Effector memory CD4-positive, alpha-beta T cell (primary cell): ENCODE results near the gene VPS29.

ENCODE experiments used
- DNase-seq, 3 donors: peaks; one replicate each; pipeline ENCODE4 v3.0.0-alpha.2; 2020
- H3K27ac ChIP-seq: 2 replicates; pipeline ENCODE4 v1.7.0; 2013; ENCODE audit warnings: mild to moderate bottlenecking, low read length, moderate library complexity; ENCODE audit not compliant: insufficient read depth, poor library complexity, severe bottlenecking
- H3K27me3 ChIP-seq: replicated peaks from 2 replicates; pipeline ENCODE4 v1.7.0; 2013; ENCODE audit warnings: mild to moderate bottlenecking, low read length; ENCODE audit not compliant: insufficient read depth, control insufficient read depth, poor library complexity, severe bottlenecking
- H3K36me3 ChIP-seq: 2 replicates; pipeline ENCODE4 v1.7.0; 2013; ENCODE audit warnings: mild to moderate bottlenecking, low read length, moderate library complexity; ENCODE audit not compliant: control insufficient read depth, insufficient read depth
- H3K4me1 ChIP-seq: 2 replicates; pipeline ENCODE4 v1.7.0; 2013; ENCODE audit warnings: low read length, mild to moderate bottlenecking; ENCODE audit not compliant: control insufficient read depth, insufficient read depth, poor library complexity, severe bottlenecking
- H3K4me3 ChIP-seq: 2 replicates; pipeline ENCODE4 v1.7.0; 2013; ENCODE audit warnings: low read length, low read depth, mild to moderate bottlenecking; ENCODE audit not compliant: insufficient read depth, poor library complexity, severe bottlenecking
- H3K9me3 ChIP-seq: 2 replicates; pipeline ENCODE4 v1.7.0; 2013; ENCODE audit warnings: mild to moderate bottlenecking, low read length, moderate library complexity; ENCODE audit not compliant: control insufficient read depth

The VPS29 gene

DNA sequence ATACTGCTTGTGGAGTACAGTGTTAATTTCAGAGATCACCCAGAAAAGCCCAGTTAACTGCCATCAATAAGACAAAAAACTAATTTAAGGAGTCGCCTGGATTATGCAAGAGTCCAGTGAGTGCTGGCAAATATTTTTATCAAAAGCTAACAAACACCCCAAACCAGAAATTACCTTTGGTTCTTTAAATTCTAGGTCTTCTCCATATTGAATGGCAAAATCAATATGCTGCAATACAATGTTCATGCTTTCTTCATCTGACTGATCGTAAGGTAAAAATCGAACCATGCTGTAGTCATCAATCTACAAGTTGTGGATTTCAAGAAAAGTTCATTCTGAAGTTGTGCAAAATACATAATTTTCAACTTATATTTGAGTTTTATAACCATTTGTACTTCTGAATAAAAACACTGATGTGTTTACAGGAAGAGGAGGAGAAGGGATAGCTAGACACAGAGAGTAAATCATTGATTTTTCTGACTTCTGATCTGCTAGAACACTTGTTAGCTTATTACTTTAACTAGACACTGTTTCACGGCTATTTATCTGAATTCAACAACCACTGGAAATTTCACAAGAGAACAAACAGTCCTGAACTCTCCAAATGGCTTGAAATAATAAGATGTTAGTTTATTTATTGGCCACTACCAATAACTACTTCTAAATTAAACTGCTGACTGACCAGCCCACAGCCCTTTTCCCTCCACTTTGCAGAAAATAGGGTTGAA lies 48.2 kb downstream of the VPS29 start:
- Histone ChIP-seq H3K4me3 (no peak overlapping the region), H3K9me3 (no peaks in the 10 kb centered on the region), H3K4me1 (no peaks in the 10 kb centered on the region), H3K27me3 (no peaks in the 10 kb centered on the region), H3K36me3 (peaks cover 7% of the 10 kb centered on the region), H3K27ac (no peak overlapping the region)
- no peak for DNase-seq

- Histone ChIP-seq H3K9me3 (no peaks in the 10 kb centered on the region), H3K27me3 (no peaks in the 10 kb centered on the region), H3K4me1 (peaks cover 7% of the 10 kb centered on the region), H3K36me3 (peaks cover 6% of the 10 kb centered on the region), H3K4me3 (no peak overlapping the region), H3K27ac (no peak overlapping the region)
- no peak for DNase-seq
These were observed 50.6 kb downstream of the VPS29 start for GRCh38 chr12:110451263-110451662.

DNA sequence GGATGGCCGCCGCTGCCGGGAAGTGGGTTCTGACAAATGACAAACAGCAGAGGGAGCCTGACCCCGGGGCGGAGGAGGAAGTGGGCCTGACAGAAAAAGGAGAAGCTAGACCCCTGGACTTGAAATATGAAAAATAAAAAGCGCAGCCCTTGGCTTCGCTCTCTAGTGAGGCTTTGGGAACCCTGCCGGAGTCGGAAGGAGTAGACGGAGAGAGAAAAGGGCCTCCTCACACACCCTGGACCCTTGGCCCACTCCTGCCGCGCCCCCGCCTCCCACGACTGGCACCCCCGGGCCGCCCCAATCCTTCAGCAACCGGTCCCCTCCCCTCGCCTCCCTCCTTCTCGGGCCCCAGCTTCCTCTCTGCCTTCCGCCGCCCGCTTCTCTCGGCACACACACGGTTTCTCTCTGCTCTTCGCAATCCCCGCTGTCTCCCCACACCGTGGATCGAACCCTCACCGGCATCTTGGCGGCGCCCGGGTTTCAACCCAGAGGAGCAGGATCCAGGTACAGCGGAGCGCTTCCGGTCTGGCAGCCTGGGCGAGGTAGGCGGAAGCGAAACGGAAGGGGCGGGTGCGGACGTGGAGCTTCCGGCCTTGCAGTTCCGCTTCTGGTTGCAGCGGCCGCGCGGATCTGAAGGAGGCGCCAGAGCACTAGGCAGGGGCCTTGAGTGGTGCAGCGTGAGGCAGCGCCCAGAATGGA lies 52.0 kb downstream of the VPS29 start, which contains the start of gene ARPC3:
TSS of gene ARPC3 (minus strand) at position 539 of the 699 bp plus-strand sequence. CDS start at position 462, 77 bp downstream.
- Histone ChIP-seq H3K4me1 (peaks cover 7% of the 10 kb centered on the region), H3K27ac (peak within 1 kb of the TSS; percentile 88), H3K27me3 (no peaks in the 10 kb centered on the region), H3K36me3 (peaks cover 10% of the 10 kb centered on the region), H3K4me3 (peak within 1 kb of the TSS; percentile 87), H3K9me3 (no peaks in the 10 kb centered on the region)
- DNase-seq, result peak; percentile 88 to 93 (median 91)

DNA sequence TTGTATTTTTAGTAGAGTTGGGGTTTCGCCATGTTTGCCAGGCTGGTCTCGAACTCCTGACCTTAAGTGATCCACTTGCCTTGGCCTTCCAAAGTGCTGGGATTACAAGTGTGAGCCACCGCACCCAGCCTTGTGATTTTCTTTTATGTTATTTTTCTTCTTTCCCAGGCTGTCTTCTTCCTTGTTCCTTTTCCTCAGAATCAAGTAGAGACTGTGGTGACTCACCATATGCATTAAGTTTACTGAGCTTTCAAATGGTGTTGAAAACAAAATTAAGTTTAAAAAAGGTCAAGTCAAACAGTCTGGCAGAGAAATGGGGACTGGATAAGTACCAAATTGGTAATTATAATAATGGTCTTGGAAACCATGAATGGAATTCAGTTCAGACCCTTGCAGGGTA lies 57.5 kb downstream of the VPS29 start:
- Histone ChIP-seq H3K4me1 (peaks cover 7% of the 10 kb centered on the region), H3K9me3 (no peaks in the 10 kb centered on the region), H3K36me3 (peaks cover 30% of the 10 kb centered on the region), H3K4me3 (no peak overlapping the region), H3K27ac (no peak overlapping the region), H3K27me3 (no peaks in the 10 kb centered on the region)
- no peak for DNase-seq
